ENCODE measurements around the gene GNAZ.

Gene GNAZ

GRCh38 chr22:23079240-23079768 lies 9.0 kb downstream of the GNAZ start:
- DNase-seq: no peak

DNA sequence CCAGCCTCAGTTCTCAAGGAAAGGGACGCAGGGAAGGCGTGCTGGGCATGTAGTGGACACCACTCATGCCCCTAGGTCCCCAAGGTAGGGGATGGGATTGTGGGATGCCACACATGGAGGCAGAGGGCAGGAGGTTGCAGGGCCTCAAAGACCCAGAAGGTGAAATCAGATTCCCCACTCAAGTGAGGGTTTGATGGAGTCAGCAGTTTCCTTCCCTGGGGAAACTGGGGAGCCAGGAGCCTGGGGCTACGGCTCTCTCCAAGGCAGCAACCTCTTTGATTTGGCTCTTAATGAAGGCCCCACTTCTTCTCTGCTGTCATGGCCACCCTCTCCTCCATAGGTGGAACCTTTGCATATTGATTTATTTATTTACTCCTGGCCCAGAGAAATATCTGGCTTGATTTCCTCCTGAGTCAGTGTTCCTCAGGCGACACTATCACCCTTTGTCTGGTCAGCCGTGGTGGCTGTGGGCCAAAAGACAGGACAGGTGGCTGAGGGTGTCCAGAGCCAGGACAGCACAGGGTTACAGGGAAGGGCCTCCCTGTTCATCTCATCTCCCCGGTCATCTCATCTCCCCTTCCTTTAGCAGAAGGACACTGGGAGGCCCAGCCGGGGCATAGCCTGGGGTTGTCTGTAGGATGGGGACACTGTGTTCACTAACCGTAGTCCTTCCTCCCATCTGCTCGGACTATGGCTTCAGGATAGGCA lies 9.6 kb downstream of the GNAZ start:
- DNase-seq: no peak

DNA sequence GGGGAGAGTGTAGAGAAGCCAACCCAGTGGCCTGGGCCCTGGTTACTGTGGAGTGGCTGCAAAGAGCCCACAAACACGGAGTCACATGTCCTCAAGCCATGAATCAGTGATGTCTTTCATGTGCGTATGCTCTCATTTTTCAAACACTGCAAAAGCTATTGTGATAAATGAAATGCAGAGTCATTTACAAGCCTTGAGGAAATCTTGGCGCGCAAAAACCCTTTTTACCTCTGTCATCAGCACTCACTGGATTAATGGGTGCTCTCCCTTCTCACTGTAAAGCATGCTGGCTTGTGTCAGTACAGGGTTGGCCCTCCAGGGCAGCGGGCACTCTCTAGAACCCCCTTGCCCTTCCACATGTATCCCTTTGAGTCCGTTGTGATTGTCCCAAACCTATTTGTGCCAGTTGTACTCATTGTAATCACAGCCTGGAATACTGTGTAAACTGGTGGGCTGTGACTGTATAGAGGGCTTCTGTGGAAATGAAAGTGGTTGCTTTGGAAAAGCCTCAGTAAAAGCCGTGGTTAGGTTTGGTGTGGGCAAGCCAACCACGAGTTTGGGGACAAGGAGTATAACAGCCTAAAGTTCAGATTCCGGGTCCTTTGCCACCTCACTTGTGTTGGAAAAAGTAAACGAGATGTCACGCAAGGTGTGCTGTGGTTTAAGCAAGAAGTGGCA lies 10.4 kb downstream of the GNAZ start:
- DNase-seq: no peak

DNA sequence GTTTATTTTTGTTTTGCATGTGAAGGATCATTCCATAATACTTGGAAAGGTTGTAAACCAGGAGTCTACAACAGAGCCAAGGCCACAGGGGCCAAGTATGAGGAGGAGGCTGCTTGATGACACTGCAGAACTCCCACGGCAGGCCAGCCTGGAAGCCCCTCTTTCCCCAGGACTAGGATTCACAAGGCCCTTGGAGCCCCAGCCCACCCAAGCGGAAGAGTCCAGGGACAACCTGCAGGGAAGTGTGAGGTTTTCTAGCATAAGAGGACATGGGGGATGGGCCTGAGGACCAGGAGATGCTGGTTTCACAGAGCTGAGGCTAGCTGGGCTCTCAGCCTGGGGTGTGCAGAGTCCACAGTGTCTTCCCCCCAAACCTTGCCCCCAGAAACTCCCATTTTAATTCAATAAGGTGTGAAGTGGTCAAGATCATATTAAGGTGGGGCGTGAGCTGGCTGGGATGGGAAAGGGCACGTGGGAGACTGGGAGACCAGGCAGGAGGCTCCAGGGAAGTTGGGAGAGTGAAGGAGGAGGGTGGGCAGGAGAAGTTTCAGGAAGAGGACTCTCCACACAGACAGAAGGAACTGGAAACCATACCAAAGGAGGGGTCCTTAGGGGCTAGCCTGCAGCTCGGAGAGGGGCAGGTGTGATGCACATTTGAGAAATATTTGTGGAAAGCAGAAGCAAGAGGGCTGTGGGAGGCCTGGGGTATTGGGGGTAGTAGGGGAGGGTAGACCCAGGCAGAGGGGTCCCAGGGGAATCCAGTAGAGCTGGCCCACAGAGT lies 12.4 kb downstream of the GNAZ start:
- DNase-seq: no peak

DNA sequence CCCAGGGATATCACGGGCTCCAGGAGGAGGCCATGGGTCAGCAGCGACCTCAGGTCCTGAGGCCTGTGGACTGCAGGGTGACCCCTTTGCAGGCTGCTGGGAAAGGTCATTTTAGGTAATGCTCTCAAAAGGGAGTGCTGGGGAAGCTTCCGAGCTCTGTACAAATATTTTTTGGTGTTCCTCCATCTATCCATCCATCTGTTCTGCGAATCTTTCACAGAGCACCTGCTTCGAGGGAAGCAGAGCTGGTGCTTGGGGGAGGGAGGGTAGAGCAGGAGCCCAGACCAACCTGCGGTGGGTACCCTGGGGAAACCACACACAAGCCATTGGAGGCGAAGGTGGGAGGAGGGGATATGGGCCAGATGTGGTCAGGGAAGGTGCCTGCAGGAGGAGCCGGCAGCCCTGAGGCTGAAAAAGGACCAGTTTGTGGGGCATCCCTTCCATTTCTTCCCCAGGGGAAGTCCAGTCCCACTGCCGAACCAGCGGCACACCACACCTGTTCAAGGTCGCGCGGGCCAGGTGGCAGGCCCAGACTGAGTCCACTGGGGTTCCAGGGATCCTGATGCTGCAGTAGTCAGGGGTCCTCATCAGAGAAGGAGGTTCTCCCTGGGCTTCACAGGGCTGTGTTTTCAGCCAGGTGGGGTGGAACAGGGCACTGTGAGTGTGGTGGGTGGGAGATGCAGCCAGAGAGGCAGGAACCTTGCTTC lies 13.1 kb downstream of the GNAZ start:
- DNase-seq: no peak

DNA sequence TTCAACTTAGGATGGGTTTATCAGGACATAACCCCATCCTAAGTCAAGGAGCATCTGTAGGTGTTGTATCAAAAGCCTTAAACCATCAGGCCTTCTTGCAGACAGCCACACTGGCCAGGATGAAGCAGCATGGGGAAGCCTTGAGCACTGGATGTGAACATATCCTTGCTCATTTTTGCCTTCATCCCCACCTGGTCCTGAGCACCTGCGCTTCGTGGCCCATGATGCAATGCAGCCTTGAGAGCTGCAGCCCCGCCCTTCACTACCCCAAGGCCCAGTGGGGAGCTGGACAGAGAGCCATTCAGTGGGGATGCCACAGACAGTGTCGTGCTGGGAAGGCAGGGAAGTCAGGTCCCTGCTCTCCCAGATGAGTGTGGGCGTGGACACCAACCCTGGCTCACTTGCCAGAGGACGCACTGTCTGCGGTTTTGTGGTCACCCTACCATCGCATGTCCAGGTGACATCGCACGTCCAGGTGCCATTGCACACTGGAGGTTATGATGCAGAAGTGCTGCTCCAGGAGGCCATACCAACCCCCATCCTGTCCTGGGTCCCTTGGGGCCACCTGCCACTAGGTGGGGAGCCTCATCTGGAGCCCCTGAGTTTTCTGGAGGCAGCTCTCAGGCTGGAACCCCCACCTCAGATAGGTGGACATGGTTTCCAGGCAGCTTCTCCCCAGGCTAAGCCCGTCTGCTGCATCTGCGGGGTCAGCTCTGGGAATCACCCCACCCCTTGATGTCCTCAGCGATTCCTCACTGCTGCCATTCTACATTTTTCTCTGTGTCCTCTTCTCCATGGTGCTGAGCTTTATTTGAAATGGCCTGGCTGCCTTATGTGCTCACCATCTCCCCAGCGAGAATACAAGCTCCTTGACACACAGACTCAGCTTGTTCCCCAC lies 14.4 kb downstream of the GNAZ start:
- DNase-seq: no peak

- no peak for DNase-seq
Measured at GRCh38 chr22:23085351-23085671, 15.0 kb downstream of the GNAZ start.

GRCh38 chr22:23085785-23086184 lies 15.5 kb downstream of the GNAZ start:
- DNase-seq: no peak

DNA sequence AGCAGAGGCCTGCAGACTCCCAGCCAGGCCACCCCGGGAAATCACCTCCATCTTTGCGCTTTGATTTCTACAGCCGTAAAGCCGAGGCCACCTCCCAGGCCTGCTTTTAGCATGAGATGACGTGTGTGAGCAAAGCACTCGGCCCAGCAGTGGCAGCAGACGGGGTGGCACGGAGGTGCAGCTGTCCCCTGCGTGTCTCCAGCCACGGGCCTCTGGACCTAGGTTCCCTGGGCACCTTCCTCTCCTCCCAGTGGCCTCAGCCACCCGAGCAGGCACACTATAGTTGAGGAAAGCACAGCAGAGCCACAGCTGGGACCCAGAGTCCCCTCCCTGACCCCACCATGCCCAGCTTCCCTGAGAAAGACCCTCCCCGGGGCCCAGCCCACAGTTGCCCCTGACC lies 15.9 kb downstream of the GNAZ start:
- no peak for DNase-seq

DNA sequence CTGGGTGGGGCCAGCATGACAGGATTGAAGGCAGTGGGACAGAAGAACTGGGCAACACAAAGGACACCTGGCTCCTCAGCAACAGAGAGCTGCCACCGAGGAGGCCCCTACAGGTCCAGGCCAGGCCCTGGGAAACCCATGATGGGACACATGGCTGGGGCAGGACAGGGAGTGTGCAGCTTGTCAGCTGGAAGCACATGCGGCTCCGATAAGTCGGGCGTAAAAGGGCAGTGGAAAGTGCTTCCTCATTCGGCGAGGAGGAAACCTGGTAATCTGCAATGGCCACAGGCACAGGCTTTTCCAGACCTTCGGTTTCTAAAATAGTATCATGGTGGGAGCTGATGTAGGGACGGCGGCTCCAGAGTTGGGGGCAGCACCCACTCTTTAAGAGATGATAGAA lies 16.5 kb downstream of the GNAZ start:
- DNase-seq: no peak

DNA sequence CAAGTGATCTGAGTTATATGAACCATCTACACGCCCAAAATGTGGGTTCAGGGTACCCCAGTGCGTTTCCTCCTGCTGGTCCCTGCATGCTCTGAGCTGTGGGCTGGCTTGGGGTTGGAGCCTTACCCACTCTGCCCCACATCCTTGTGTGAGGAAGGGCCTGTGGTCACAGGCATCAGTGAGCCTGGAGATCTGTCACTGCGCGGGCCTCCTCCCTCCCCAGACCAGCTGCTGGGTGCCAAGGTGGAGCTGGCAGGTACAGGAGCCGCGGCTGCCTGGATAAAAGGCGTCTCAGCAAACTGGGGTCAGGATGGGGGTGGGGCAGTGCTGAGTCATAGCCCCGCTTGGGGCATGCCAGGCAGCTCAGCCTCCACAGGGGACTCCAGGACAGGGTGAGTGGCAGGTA lies 17.9 kb downstream of the GNAZ start:
- peak in 1 of 2 experiments; percentile 4 for DNase-seq

GRCh38 chr22:23089010-23089409 lies 18.7 kb downstream of the GNAZ start:
- DNase-seq: no peak

GRCh38 chr22:23089633-23090456 lies 19.5 kb downstream of the GNAZ start:
- DNase-seq: no peak

DNA sequence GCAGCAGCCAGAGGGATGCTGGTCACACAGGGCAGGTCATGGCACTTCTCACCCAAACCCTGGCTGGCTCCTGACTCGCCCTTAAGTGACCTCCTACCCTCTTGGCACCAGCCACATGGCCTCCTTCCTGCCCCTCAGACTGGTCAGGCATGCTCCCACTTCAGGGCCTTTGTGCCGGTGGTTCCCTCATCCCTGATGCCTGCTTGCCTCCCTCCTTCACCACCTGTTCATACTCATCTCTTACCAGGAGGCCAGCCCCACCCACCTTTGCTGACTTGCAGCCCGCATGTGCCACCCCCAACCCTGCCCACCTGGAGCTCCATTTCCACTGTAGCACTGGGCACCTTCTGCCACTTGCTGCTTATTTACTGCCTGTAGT lies 20.1 kb downstream of the GNAZ start:
- DNase-seq: no peak

GRCh38 chr22:23091760-23092159 lies 21.4 kb downstream of the GNAZ start:
- DNase-seq: no peak

DNA sequence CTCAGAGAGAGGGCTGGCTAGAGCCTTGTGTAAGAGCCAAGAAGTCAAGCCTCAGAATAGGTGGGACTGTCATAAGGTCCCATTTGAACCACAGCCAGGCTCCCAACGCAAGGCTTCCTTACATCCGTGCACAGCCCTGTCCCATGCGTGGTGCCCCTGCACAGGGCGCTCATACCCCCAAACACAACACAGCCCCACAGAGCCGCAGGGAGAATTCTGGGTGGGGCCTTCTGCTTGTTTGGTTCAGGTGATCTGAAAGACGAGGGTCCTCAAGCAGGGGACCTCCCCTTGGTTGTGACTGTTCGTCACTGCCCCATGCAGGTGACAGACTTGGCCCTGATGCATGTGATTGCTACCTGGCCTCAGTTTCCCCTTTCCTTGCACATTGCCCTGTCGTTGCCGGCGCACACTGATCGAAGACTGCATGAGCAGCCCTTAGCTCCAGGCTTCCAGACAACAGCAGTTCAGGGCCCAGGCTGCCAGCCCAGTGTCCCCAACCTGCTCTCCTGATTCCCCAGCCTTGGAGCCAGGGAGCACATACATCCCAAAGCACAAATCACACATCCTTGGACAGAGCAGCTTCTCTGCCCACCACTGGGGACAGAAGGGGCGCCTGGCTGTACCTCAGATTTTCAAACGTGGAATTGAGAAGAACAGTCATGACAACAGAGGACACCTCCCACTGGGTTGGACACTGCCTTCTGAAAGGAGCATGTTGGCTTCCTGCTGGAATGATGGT lies 22.1 kb downstream of the GNAZ start:
- DNase-seq: no peak

GRCh38 chr22:23093051-23093788 lies 22.9 kb downstream of the GNAZ start:
- DNase-seq: no peak

GRCh38 chr22:23094260-23094659 lies 23.9 kb downstream of the GNAZ start:
- no peak for DNase-seq
